ENCODE measurements around the gene CDK10.

Gene CDK10

GRCh38 chr16:89732918-89733242, 46.4 kb downstream of the CDK10 start:
- peaks cover 39 to 94% of the 10 kb centered on the region in 2 donors for H3K36me3 ChIP-seq (ENCODE audit: control insufficient read depth in 1 of 2, insufficient read depth in 2 of 2, low read length in 2 of 2)
- H3K9ac ChIP-seq (ENCODE audit: low read depth in 1 of 2, low read length in 2 of 2), result no peak overlapping the region
- no peaks in the 10 kb centered on the region for H3K9me3 ChIP-seq (ENCODE audit: control insufficient read depth in 1 of 2, low read length in 2 of 2)
- H3K27me3 ChIP-seq (ENCODE audit: control insufficient read depth in 1 of 2, insufficient read depth in 2 of 2, low read length in 2 of 2), result no peaks in the 10 kb centered on the region
- peaks cover 0 to 4% of the 10 kb centered on the region in 2 donors for H3K4me1 ChIP-seq (ENCODE audit: control insufficient read depth in 1 of 2, insufficient read depth in 2 of 2, low read length in 2 of 2)
- no peak overlapping the region for H3K4me3 ChIP-seq (ENCODE audit: low read depth in 1 of 2, low read length in 2 of 2)
- no peak overlapping the region for H3K27ac ChIP-seq (ENCODE audit: low read depth, low read length)

- Histone ChIP-seq H3K36me3 (ENCODE audit: control insufficient read depth in 1 of 2, insufficient read depth in 2 of 2, low read length in 2 of 2) (peaks cover 43 to 97% of the 10 kb centered on the region in 2 donors), H3K9me3 (ENCODE audit: control insufficient read depth in 1 of 2, low read length in 2 of 2) (no peaks in the 10 kb centered on the region), H3K27me3 (ENCODE audit: control insufficient read depth in 1 of 2, insufficient read depth in 2 of 2, low read length in 2 of 2) (no peaks in the 10 kb centered on the region), H3K4me3 (ENCODE audit: low read depth in 1 of 2, low read length in 2 of 2) (no peak overlapping the region), H3K4me1 (ENCODE audit: control insufficient read depth in 1 of 2, insufficient read depth in 2 of 2, low read length in 2 of 2) (peaks cover 0 to 7% of the 10 kb centered on the region in 2 donors), H3K9ac (ENCODE audit: low read depth in 1 of 2, low read length in 2 of 2) (no peak overlapping the region), H3K27ac (ENCODE audit: low read depth, low read length) (no peak overlapping the region)
Measured at GRCh38 chr16:89733322-89733721, 46.8 kb downstream of the CDK10 start.

GRCh38 chr16:89733792-89734191, 47.3 kb downstream of the CDK10 start:
- Histone ChIP-seq H3K4me1 (ENCODE audit: control insufficient read depth in 1 of 2, insufficient read depth in 2 of 2, low read length in 2 of 2) (peaks cover 0 to 7% of the 10 kb centered on the region in 2 donors), H3K9me3 (ENCODE audit: control insufficient read depth in 1 of 2, low read length in 2 of 2) (no peaks in the 10 kb centered on the region), H3K27me3 (ENCODE audit: control insufficient read depth in 1 of 2, insufficient read depth in 2 of 2, low read length in 2 of 2) (no peaks in the 10 kb centered on the region), H3K4me3 (ENCODE audit: low read depth in 1 of 2, low read length in 2 of 2) (no peak overlapping the region), H3K36me3 (ENCODE audit: control insufficient read depth in 1 of 2, insufficient read depth in 2 of 2, low read length in 2 of 2) (peaks cover 46 to 99% of the 10 kb centered on the region in 2 donors), H3K27ac (ENCODE audit: low read depth, low read length) (no peak overlapping the region), H3K9ac (ENCODE audit: low read depth in 1 of 2, low read length in 2 of 2) (no peak overlapping the region)

GRCh38 chr16:89736554-89736953, 50.1 kb downstream of the CDK10 start:
- no peaks in the 10 kb centered on the region for H3K27me3 ChIP-seq (ENCODE audit: control insufficient read depth in 1 of 2, insufficient read depth in 2 of 2, low read length in 2 of 2)
- H3K9me3 ChIP-seq (ENCODE audit: control insufficient read depth in 1 of 2, low read length in 2 of 2), result no peaks in the 10 kb centered on the region
- no peak overlapping the region for H3K4me3 ChIP-seq (ENCODE audit: low read depth in 1 of 2, low read length in 2 of 2)
- H3K27ac ChIP-seq (ENCODE audit: low read depth, low read length), result no peak overlapping the region
- peaks cover 51 to 100% of the 10 kb centered on the region in 2 donors for H3K36me3 ChIP-seq (ENCODE audit: control insufficient read depth in 1 of 2, insufficient read depth in 2 of 2, low read length in 2 of 2)
- H3K9ac ChIP-seq (ENCODE audit: low read depth in 1 of 2, low read length in 2 of 2), result no peak overlapping the region
- peaks cover 0 to 7% of the 10 kb centered on the region in 2 donors for H3K4me1 ChIP-seq (ENCODE audit: control insufficient read depth in 1 of 2, insufficient read depth in 2 of 2, low read length in 2 of 2)

GRCh38 chr16:89737341-89738071, 51.0 kb downstream of the CDK10 start:
- H3K4me1 ChIP-seq (ENCODE audit: control insufficient read depth in 1 of 2, insufficient read depth in 2 of 2, low read length in 2 of 2), result peaks cover 0 to 7% of the 10 kb centered on the region in 2 donors

GRCh38 chr16:89738072-89738377, 51.5 kb downstream of the CDK10 start:
- Histone ChIP-seq H3K9me3 (ENCODE audit: control insufficient read depth in 1 of 2, low read length in 2 of 2) (no peaks in the 10 kb centered on the region), H3K4me1 (ENCODE audit: control insufficient read depth in 1 of 2, insufficient read depth in 2 of 2, low read length in 2 of 2) (peaks cover 0 to 7% of the 10 kb centered on the region in 2 donors), H3K27me3 (ENCODE audit: control insufficient read depth in 1 of 2, insufficient read depth in 2 of 2, low read length in 2 of 2) (no peaks in the 10 kb centered on the region), H3K27ac (ENCODE audit: low read depth, low read length) (no peak overlapping the region), H3K9ac (ENCODE audit: low read depth in 1 of 2, low read length in 2 of 2) (no peak overlapping the region), H3K4me3 (ENCODE audit: low read depth in 1 of 2, low read length in 2 of 2) (no peak overlapping the region), H3K36me3 (ENCODE audit: control insufficient read depth in 1 of 2, insufficient read depth in 2 of 2, low read length in 2 of 2) (peaks cover 50 to 92% of the 10 kb centered on the region in 2 donors)

More at GRCh38 chr16:89737341-89738071, 51.0 kb downstream of the CDK10 start:
- no peak overlapping the region for H3K4me3 ChIP-seq (ENCODE audit: low read depth in 1 of 2, low read length in 2 of 2)
- H3K9me3 ChIP-seq (ENCODE audit: control insufficient read depth in 1 of 2, low read length in 2 of 2), result no peaks in the 10 kb centered on the region
- H3K36me3 ChIP-seq (ENCODE audit: control insufficient read depth in 1 of 2, insufficient read depth in 2 of 2, low read length in 2 of 2), result peaks cover 51 to 94% of the 10 kb centered on the region in 2 donors
- no peaks in the 10 kb centered on the region for H3K27me3 ChIP-seq (ENCODE audit: control insufficient read depth in 1 of 2, insufficient read depth in 2 of 2, low read length in 2 of 2)
- no peak overlapping the region for H3K27ac ChIP-seq (ENCODE audit: low read depth, low read length)
- no peak overlapping the region for H3K9ac ChIP-seq (ENCODE audit: low read depth in 1 of 2, low read length in 2 of 2)

GRCh38 chr16:89738538-89739317, 52.2 kb downstream of the CDK10 start:
- H3K9ac ChIP-seq (ENCODE audit: low read depth in 1 of 2, low read length in 2 of 2), result no peak overlapping the region
- H3K4me1 ChIP-seq (ENCODE audit: control insufficient read depth in 1 of 2, insufficient read depth in 2 of 2, low read length in 2 of 2), result peaks cover 0 to 7% of the 10 kb centered on the region in 2 donors
- peaks cover 43 to 88% of the 10 kb centered on the region in 2 donors for H3K36me3 ChIP-seq (ENCODE audit: control insufficient read depth in 1 of 2, insufficient read depth in 2 of 2, low read length in 2 of 2)
- no peak overlapping the region for H3K27ac ChIP-seq (ENCODE audit: low read depth, low read length)
- no peaks in the 10 kb centered on the region for H3K9me3 ChIP-seq (ENCODE audit: control insufficient read depth in 1 of 2, low read length in 2 of 2)
- H3K4me3 ChIP-seq (ENCODE audit: low read depth in 1 of 2, low read length in 2 of 2), result no peak overlapping the region
- no peaks in the 10 kb centered on the region for H3K27me3 ChIP-seq (ENCODE audit: control insufficient read depth in 1 of 2, insufficient read depth in 2 of 2, low read length in 2 of 2)

GRCh38 chr16:89739383-89739782, 52.9 kb downstream of the CDK10 start:
- H3K9me3 ChIP-seq (ENCODE audit: control insufficient read depth in 1 of 2, low read length in 2 of 2), result no peaks in the 10 kb centered on the region
- H3K27ac ChIP-seq (ENCODE audit: low read depth, low read length), result no peak overlapping the region
- no peak overlapping the region for H3K9ac ChIP-seq (ENCODE audit: low read depth in 1 of 2, low read length in 2 of 2)
- peaks cover 42 to 85% of the 10 kb centered on the region in 2 donors for H3K36me3 ChIP-seq (ENCODE audit: control insufficient read depth in 1 of 2, insufficient read depth in 2 of 2, low read length in 2 of 2)
- H3K4me3 ChIP-seq (ENCODE audit: low read depth in 1 of 2, low read length in 2 of 2), result no peak overlapping the region
- peaks cover 0 to 7% of the 10 kb centered on the region in 2 donors for H3K4me1 ChIP-seq (ENCODE audit: control insufficient read depth in 1 of 2, insufficient read depth in 2 of 2, low read length in 2 of 2)
- H3K27me3 ChIP-seq (ENCODE audit: control insufficient read depth in 1 of 2, insufficient read depth in 2 of 2, low read length in 2 of 2), result no peaks in the 10 kb centered on the region

GRCh38 chr16:89741342-89742014, 55.0 kb downstream of the CDK10 start:
- no peak overlapping the region for H3K9ac ChIP-seq (ENCODE audit: low read depth in 1 of 2, low read length in 2 of 2)
- H3K27me3 ChIP-seq (ENCODE audit: control insufficient read depth in 1 of 2, insufficient read depth in 2 of 2, low read length in 2 of 2), result no peaks in the 10 kb centered on the region
- H3K27ac ChIP-seq (ENCODE audit: low read depth, low read length), result no peak overlapping the region
- H3K4me1 ChIP-seq (ENCODE audit: control insufficient read depth in 1 of 2, insufficient read depth in 2 of 2, low read length in 2 of 2), result peaks cover 0 to 7% of the 10 kb centered on the region in 2 donors
- H3K9me3 ChIP-seq (ENCODE audit: control insufficient read depth in 1 of 2, low read length in 2 of 2), result no peaks in the 10 kb centered on the region
- no peak overlapping the region for H3K4me3 ChIP-seq (ENCODE audit: low read depth in 1 of 2, low read length in 2 of 2)
- peaks cover 42 to 81% of the 10 kb centered on the region in 2 donors for H3K36me3 ChIP-seq (ENCODE audit: control insufficient read depth in 1 of 2, insufficient read depth in 2 of 2, low read length in 2 of 2)

GRCh38 chr16:89742948-89743347, 56.5 kb downstream of the CDK10 start:
- H3K27me3 ChIP-seq (ENCODE audit: control insufficient read depth in 1 of 2, insufficient read depth in 2 of 2, low read length in 2 of 2), result no peaks in the 10 kb centered on the region
- H3K9me3 ChIP-seq (ENCODE audit: control insufficient read depth in 1 of 2, low read length in 2 of 2), result no peaks in the 10 kb centered on the region
- H3K4me3 ChIP-seq (ENCODE audit: low read depth in 1 of 2, low read length in 2 of 2), result no peak overlapping the region
- peaks cover 0 to 2% of the 10 kb centered on the region in 2 donors for H3K4me1 ChIP-seq (ENCODE audit: control insufficient read depth in 1 of 2, insufficient read depth in 2 of 2, low read length in 2 of 2)
- peaks cover 44 to 76% of the 10 kb centered on the region in 2 donors for H3K36me3 ChIP-seq (ENCODE audit: control insufficient read depth in 1 of 2, insufficient read depth in 2 of 2, low read length in 2 of 2)
- H3K9ac ChIP-seq (ENCODE audit: low read depth in 1 of 2, low read length in 2 of 2), result no peak overlapping the region
- H3K27ac ChIP-seq (ENCODE audit: low read depth, low read length), result no peak overlapping the region
